T-helper 1 cell treated with Interleukin-12 subunit alpha and Interleukin-12 subunit beta and Interleukin-4 antibody, amounts not matched to agents 30 μg/mL and 1 μg/mL, for 36 hours (primary cell): ENCODE results near the gene SCN8A.
"Not testable (repeated sequence)": the region's sequence is repeated elsewhere in the genome, so short reads cannot be mapped to it uniquely, and the experiment has no call there.

Experiments used
- H3K27ac Mint-ChIP-seq: one replicate; pipeline ENCODE4 v1.8.0; 2021; ENCODE audit warnings: mild to moderate bottlenecking, mixed read lengths
- H3K27me3 Mint-ChIP-seq: one replicate; pipeline ENCODE4 v1.8.0; 2021; ENCODE audit warnings: low read depth, mixed read lengths
- H3K36me3 Mint-ChIP-seq: one replicate; pipeline ENCODE4 v1.8.0; 2021; ENCODE audit warnings: low read depth, mixed read lengths
- H3K4me1 Mint-ChIP-seq: one replicate; pipeline ENCODE4 v1.8.0; 2021; ENCODE audit warnings: low read depth, mixed read lengths
- H3K4me3 Mint-ChIP-seq: one replicate; pipeline ENCODE4 v1.8.0; 2021; ENCODE audit warnings: mild to moderate bottlenecking, moderate library complexity, mixed read lengths
- H3K9me3 Mint-ChIP-seq: one replicate; pipeline ENCODE4 v1.8.0; 2021; ENCODE audit warnings: mixed read lengths

SCN8A gene

GRCh38 chr12:51820526-51821439 is 229.8 kb downstream of the SCN8A start:
- H3K27ac Mint-ChIP-seq, result no peak overlapping the region
- peaks cover 9% of the 10 kb centered on the region for H3K4me1 Mint-ChIP-seq
- no peak overlapping the region for H3K4me3 Mint-ChIP-seq
- H3K27me3 Mint-ChIP-seq, result peaks cover 55% of the 10 kb centered on the region
- H3K36me3 Mint-ChIP-seq, result no peaks in the 10 kb centered on the region
- H3K9me3 Mint-ChIP-seq, result no peaks in the 10 kb centered on the region

GRCh38 chr12:51821440-51822260 is 230.6 kb downstream of the SCN8A start:
- H3K36me3 Mint-ChIP-seq, result no peaks in the 10 kb centered on the region
- peaks cover 9% of the 10 kb centered on the region for H3K4me1 Mint-ChIP-seq
- H3K27me3 Mint-ChIP-seq, result peaks cover 47% of the 10 kb centered on the region
- no peak overlapping the region for H3K27ac Mint-ChIP-seq
- H3K4me3 Mint-ChIP-seq, result no peak overlapping the region
- H3K9me3 Mint-ChIP-seq, result no peaks in the 10 kb centered on the region

GRCh38 chr12:51822261-51822616 is 231.2 kb downstream of the SCN8A start:
- no peaks in the 10 kb centered on the region for H3K9me3 Mint-ChIP-seq
- H3K4me1 Mint-ChIP-seq, result peaks cover 9% of the 10 kb centered on the region
- no peak overlapping the region for H3K4me3 Mint-ChIP-seq
- no peak overlapping the region for H3K27ac Mint-ChIP-seq
- H3K27me3 Mint-ChIP-seq, result peaks cover 41% of the 10 kb centered on the region
- H3K36me3 Mint-ChIP-seq, result no peaks in the 10 kb centered on the region

- Mint-ChIP-seq H3K27me3 (peaks cover 34% of the 10 kb centered on the region), H3K36me3 (no peaks in the 10 kb centered on the region), H3K9me3 (no peaks in the 10 kb centered on the region), H3K4me3 (peak overlapping the region; percentile 50), H3K4me1 (peaks cover 16% of the 10 kb centered on the region), H3K27ac (no peak overlapping the region)
Measured at GRCh38 chr12:51822956-51823355, 231.9 kb downstream of the SCN8A start.

- Mint-ChIP-seq H3K27me3 (peaks cover 26% of the 10 kb centered on the region), H3K4me3 (no peak overlapping the region), H3K4me1 (peaks cover 20% of the 10 kb centered on the region), H3K27ac (no peak overlapping the region), H3K36me3 (no peaks in the 10 kb centered on the region), H3K9me3 (no peaks in the 10 kb centered on the region)
Measured at GRCh38 chr12:51823875-51824565, 233.0 kb downstream of the SCN8A start.

- Mint-ChIP-seq H3K36me3 (no peaks in the 10 kb centered on the region), H3K9me3 (no peaks in the 10 kb centered on the region), H3K27me3 (peaks cover 26% of the 10 kb centered on the region), H3K4me3 (no peak overlapping the region), H3K4me1 (peaks cover 20% of the 10 kb centered on the region), H3K27ac (peak overlapping the region; percentile 50)
Measured at GRCh38 chr12:51825216-51825615, 234.2 kb downstream of the SCN8A start.

GRCh38 chr12:51826881-51827280 is 235.8 kb downstream of the SCN8A start:
- Mint-ChIP-seq H3K36me3 (no peaks in the 10 kb centered on the region), H3K9me3 (no peaks in the 10 kb centered on the region), H3K4me1 (peaks cover 20% of the 10 kb centered on the region), H3K27me3 (peaks cover 35% of the 10 kb centered on the region), H3K27ac (peak overlapping the region; percentile 15), H3K4me3 (no peak overlapping the region)

GRCh38 chr12:51827925-51828818 is 237.1 kb downstream of the SCN8A start:
- Mint-ChIP-seq H3K36me3 (no peaks in the 10 kb centered on the region), H3K4me1 (peaks cover 28% of the 10 kb centered on the region), H3K27ac (peak overlapping the region; percentile 34), H3K27me3 (peaks cover 37% of the 10 kb centered on the region), H3K9me3 (no peaks in the 10 kb centered on the region), H3K4me3 (no peak overlapping the region)

- no peak overlapping the region for H3K27ac Mint-ChIP-seq
- no peak overlapping the region for H3K4me3 Mint-ChIP-seq
- H3K9me3 Mint-ChIP-seq, result no peaks in the 10 kb centered on the region
- H3K27me3 Mint-ChIP-seq, result peaks cover 39% of the 10 kb centered on the region
- no peaks in the 10 kb centered on the region for H3K36me3 Mint-ChIP-seq
- peaks cover 24% of the 10 kb centered on the region for H3K4me1 Mint-ChIP-seq
Measured at GRCh38 chr12:51829011-51829481, 238.0 kb downstream of the SCN8A start.

GRCh38 chr12:51829641-51830040 is 238.6 kb downstream of the SCN8A start:
- H3K27me3 Mint-ChIP-seq, result peaks cover 40% of the 10 kb centered on the region
- H3K4me1 Mint-ChIP-seq, result peaks cover 21% of the 10 kb centered on the region
- H3K9me3 Mint-ChIP-seq, result no peaks in the 10 kb centered on the region
- H3K4me3 Mint-ChIP-seq, result no peak overlapping the region
- H3K36me3 Mint-ChIP-seq, result no peaks in the 10 kb centered on the region
- no peak overlapping the region for H3K27ac Mint-ChIP-seq

GRCh38 chr12:51831817-51832216 is 240.8 kb downstream of the SCN8A start:
- Mint-ChIP-seq H3K27me3 (peaks cover 47% of the 10 kb centered on the region), H3K4me1 (peaks cover 21% of the 10 kb centered on the region)
- not testable (repeated sequence) for H3K9me3 Mint-ChIP-seq, H3K4me3 Mint-ChIP-seq, H3K27ac Mint-ChIP-seq, H3K36me3 Mint-ChIP-seq

- H3K9me3 Mint-ChIP-seq, result no peaks in the 10 kb centered on the region
- no peaks in the 10 kb centered on the region for H3K36me3 Mint-ChIP-seq
- no peak overlapping the region for H3K27ac Mint-ChIP-seq
- H3K27me3 Mint-ChIP-seq, result peaks cover 50% of the 10 kb centered on the region
- H3K4me3 Mint-ChIP-seq, result peak overlapping the region; percentile 27
- peaks cover 18% of the 10 kb centered on the region for H3K4me1 Mint-ChIP-seq
Measured at GRCh38 chr12:51832354-51833107, 241.5 kb downstream of the SCN8A start.
